GM23338 (cell line): ENCODE measurements around the gene DST. TPM values are rescaled to one million over a fixed set of nuclear protein-coding genes. Genes with fewer than 3 reads are reported as not detected.

Source experiments
- CREB1 ChIP-seq: fragments of 250-450 bp; sonication (Bioruptor Pico); IDR thresholded peaks from 2 replicates; pipeline ENCODE4 v1.5.0; 2020; ENCODE audit warnings: low read depth, mild to moderate bottlenecking, moderate library complexity
- CTCF ChIP-seq, 2 experiments: fragments of 200-600 bp in 1 of 2; sonication (generic) in 1 of 2; conservative IDR thresholded peaks; 2 replicates each; pipeline versions ENCODE4 v1.5.1 to v1.6.1; 2016 to 2017; ENCODE audit warnings: antibody characterized with exemption in 2 of 2, low read depth in 2 of 2, mild to moderate bottlenecking in 2 of 2, moderate library complexity in 1 of 2
- EZH2phosphoT487 ChIP-seq: fragments of 200-600 bp; sonication (generic); IDR thresholded peaks from one replicate; pipeline ENCODE4 v1.8.1; 2018; ENCODE audit warnings: antibody characterized with exemption; ENCODE audit not compliant: unreplicated experiment
- NANOG ChIP-seq: IDR thresholded peaks from 2 replicates; pipeline ENCODE4 v1.6.1; 2016; ENCODE audit warnings: antibody characterized with exemption, borderline replicate concordance
- POLR2AphosphoS5 ChIP-seq: IDR thresholded peaks from 2 replicates; pipeline ENCODE4 v1.6.1; 2016; ENCODE audit warnings: antibody characterized with exemption, low read depth
- STAT1 ChIP-seq: IDR thresholded peaks from one replicate; pipeline ENCODE4 v1.6.1; 2016; ENCODE audit warnings: antibody characterized with exemption; ENCODE audit not compliant: unreplicated experiment
- ZNF114 ChIP-seq: fragments of 250-450 bp; sonication (Bioruptor Pico); IDR thresholded peaks from 2 replicates; pipeline ENCODE4 v1.5.0; 2020; ENCODE audit warnings: mild to moderate bottlenecking, moderate library complexity
- ZNF331 ChIP-seq: fragments of 250-450 bp; sonication (Bioruptor Pico); IDR thresholded peaks from 2 replicates; pipeline ENCODE4 v1.5.0; 2020; ENCODE audit warnings: low read depth, mild to moderate bottlenecking, moderate library complexity
- ZNF462 ChIP-seq: fragments of 250-450 bp; sonication (Bioruptor Pico); IDR thresholded peaks from 2 replicates; pipeline ENCODE4 v1.5.0; 2020; ENCODE audit warnings: mild to moderate bottlenecking, moderate library complexity
- polyA plus RNA-seq: library from polyadenylated mRNA; unstranded; fragments of >200 nt; fragmentation: Nextera tagmentation; extraction: Ambion mirVana; gene quantifications from 2 replicates; pipeline ENCODE4 v1.2.1, GENCODE V29; 2016
- total RNA-seq: library from RNA; depleted of rRNA; stranded (reverse); fragments of >200 nt; shearing (Covaris generic); gene quantifications from 2 replicates; pipeline ENCODE4 v1.2.3, GENCODE V29; 2014
- TF ChIP-seq, protein P1 (sequence below): IDR thresholded peaks from one replicate; pipeline ENCODE4 v1.6.1; 2018; ENCODE audit warnings: antibody characterized with exemption; ENCODE audit not compliant: unreplicated experiment

Gene DST
- total and polyA plus RNA-seq, 2 experiments from 2014 or later, result 88.7 to 188 TPM

GRCh38 chr6:56605435-56605834, 37.3 kb downstream of the DST start (continued):
- TF ChIP-seq ZNF462 (CRISPR knock-in tag) (no peak), ZNF331 (CRISPR knock-in tag) (no peak), EZH2phosphoT487 (no peak), CTCF (conservative IDR thresholded peaks at IDR 0.05; ENCODE audit: low read depth in 2 of 2) (no peak), ZNF114 (no peak), STAT1 (no peak), POLR2AphosphoS5 (no peak), NANOG (no peak), CREB1 (CRISPR knock-in tag) (no peak)
- TF ChIP-seq, protein P1, sequence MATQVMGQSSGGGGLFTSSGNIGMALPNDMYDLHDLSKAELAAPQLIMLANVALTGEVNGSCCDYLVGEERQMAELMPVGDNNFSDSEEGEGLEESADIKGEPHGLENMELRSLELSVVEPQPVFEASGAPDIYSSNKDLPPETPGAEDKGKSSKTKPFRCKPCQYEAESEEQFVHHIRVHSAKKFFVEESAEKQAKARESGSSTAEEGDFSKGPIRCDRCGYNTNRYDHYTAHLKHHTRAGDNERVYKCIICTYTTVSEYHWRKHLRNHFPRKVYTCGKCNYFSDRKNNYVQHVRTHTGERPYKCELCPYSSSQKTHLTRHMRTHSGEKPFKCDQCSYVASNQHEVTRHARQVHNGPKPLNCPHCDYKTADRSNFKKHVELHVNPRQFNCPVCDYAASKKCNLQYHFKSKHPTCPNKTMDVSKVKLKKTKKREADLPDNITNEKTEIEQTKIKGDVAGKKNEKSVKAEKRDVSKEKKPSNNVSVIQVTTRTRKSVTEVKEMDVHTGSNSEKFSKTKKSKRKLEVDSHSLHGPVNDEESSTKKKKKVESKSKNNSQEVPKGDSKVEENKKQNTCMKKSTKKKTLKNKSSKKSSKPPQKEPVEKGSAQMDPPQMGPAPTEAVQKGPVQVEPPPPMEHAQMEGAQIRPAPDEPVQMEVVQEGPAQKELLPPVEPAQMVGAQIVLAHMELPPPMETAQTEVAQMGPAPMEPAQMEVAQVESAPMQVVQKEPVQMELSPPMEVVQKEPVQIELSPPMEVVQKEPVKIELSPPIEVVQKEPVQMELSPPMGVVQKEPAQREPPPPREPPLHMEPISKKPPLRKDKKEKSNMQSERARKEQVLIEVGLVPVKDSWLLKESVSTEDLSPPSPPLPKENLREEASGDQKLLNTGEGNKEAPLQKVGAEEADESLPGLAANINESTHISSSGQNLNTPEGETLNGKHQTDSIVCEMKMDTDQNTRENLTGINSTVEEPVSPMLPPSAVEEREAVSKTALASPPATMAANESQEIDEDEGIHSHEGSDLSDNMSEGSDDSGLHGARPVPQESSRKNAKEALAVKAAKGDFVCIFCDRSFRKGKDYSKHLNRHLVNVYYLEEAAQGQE, result no peak
